Spleen (tissue), 7 donors: Measurements from ENCODE around the gene RIPK4.

ENCODE experiments used
- CTCF ChIP-seq, 11 experiments: fragments of 200-600 bp in 7 of 11; fragments of 450-650 bp in 4 of 11; sonication (generic) in 4 of 11; IDR thresholded peaks in 8 of 11; conservative IDR thresholded peaks in 3 of 11; 1 replicate in 7 of 11; 2 replicates in 4 of 11; pipeline versions ENCODE4 v1.4.0 to v1.8.0; 2016 to 2021; ENCODE audit warnings: antibody characterized with exemption in 11 of 11, inconsistent platforms in 4 of 11, mild to moderate bottlenecking in 1 of 11
- POLR2A ChIP-seq, 3 donors: fragments of 450-650 bp; IDR thresholded peaks; one replicate each; pipeline ENCODE4 v1.5.1; 2017; ENCODE audit warnings: antibody characterized with exemption in 3 of 3, mild to moderate bottlenecking in 1 of 3
- POLR2AphosphoS5 ChIP-seq, 3 donors: sonication (generic); formaldehyde crosslinking; IDR thresholded peaks; one replicate each; pipeline ENCODE4 v1.5.1; 2017; ENCODE audit warnings: antibody characterized with exemption in 3 of 3
- donor health status: DM: no; HTN: no; CAD: no; lungs with moderate emphysema.
- donor health status: DM: no; HTN: no; CAD: no.
- donor health status: DM: no; HTN: no; CAD: no.

- no peak for TF ChIP-seq POLR2AphosphoS5 (IDR thresholded peaks at IDR 0.05)
- TF ChIP-seq CTCF (IDR thresholded peaks at IDR 0.05 in 8 of 11, conservative IDR thresholded peaks at IDR 0.05 in 3 of 11), result no peak
- TF ChIP-seq POLR2A (IDR thresholded peaks at IDR 0.05), result no peak
Measured at GRCh38 chr21:41764558-41765419, 2.1 kb downstream of the RIPK4 start.
